AG04449 (cell line): Measurements from ENCODE around the gene ADAMTS13.
"Not testable (repeated sequence)": the region's sequence is repeated elsewhere in the genome, so short reads cannot be mapped to it uniquely, and the experiment has no call there.

Experiments
- CTCF ChIA-PET: fragments of 350-600 bp; formaldehyde crosslinking; extraction: SDS; loops from one replicate; lab custom pipeline; 2021; ENCODE audit warnings: antibody characterized with exemption; lab: Yijun Ruan, JAX
- POLR2A ChIA-PET: fragments of 400-600, 350-600 bp; formaldehyde crosslinking; extraction: SDS; loops from one replicate; lab custom pipeline; 2020; ENCODE audit warnings: antibody characterized with exemption, inconsistent platforms; lab: Yijun Ruan, JAX
- DNase-seq: peaks from one replicate; pipeline ENCODE4 v3.0.0-alpha.2; 2010; ENCODE audit warnings: low read depth, low spot score
- H3K4me3 ChIP-seq: 2 replicates; pipeline ENCODE4 v1.5.1; 2011; ENCODE audit warnings: low read depth, mild to moderate bottlenecking, control low read depth, low read length
- CTCF ChIP-seq: IDR thresholded peaks from one replicate; pipeline ENCODE4 v1.5.1; 2011; ENCODE audit warnings: mild to moderate bottlenecking, moderate library complexity, low read length, control low read depth, inconsistent platforms; ENCODE audit not compliant: insufficient read depth; ENCODE audit errors: missing control alignments

ADAMTS13 gene

GRCh38 chr9:133389562-133389961 is 32.6 kb upstream of the ADAMTS13 start:
- ChIA-PET CTCF (interaction anchor here (1.2 to 1.4 kb wide), 3 partner anchors 11 to 16 kb away, joined by 3 read pairs; no protein-coding TSS in a partner anchor), POLR2A (no interaction called here)
- H3K4me3 ChIP-seq = no peak overlapping the region
- no peak for DNase-seq
- TF ChIP-seq CTCF = no peak

- ChIA-PET POLR2A (no interaction called here), CTCF (no interaction called here)
- H3K4me3 ChIP-seq = no peak overlapping the region
- no peak for TF ChIP-seq CTCF
- DNase-seq = no peak
Measured at GRCh38 chr9:133390713-133391112, 31.5 kb upstream of the ADAMTS13 start.

- CTCF ChIA-PET, DNase-seq, POLR2A ChIA-PET, H3K4me3 ChIP-seq: not testable (repeated sequence)
Measured at GRCh38 chr9:133391449-133391848, 30.7 kb upstream of the ADAMTS13 start.

- DNase-seq, CTCF ChIA-PET, POLR2A ChIA-PET, H3K4me3 ChIP-seq: not testable (repeated sequence)
Measured at GRCh38 chr9:133392308-133392707, 29.9 kb upstream of the ADAMTS13 start.

GRCh38 chr9:133393399-133393798 is 28.8 kb upstream of the ADAMTS13 start:
- ChIA-PET POLR2A (no interaction called here), CTCF (no interaction called here)

GRCh38 chr9:133394687-133395271 is 27.4 kb upstream of the ADAMTS13 start:
- ChIA-PET POLR2A (no interaction called here), CTCF (interaction anchor here (1.2 to 1.7 kb wide), 3 partner anchors 8 to 13 kb away, joined by 3 to 5 read pairs (median 4); no protein-coding TSS in a partner anchor)
- no peak for DNase-seq
- no peak for TF ChIP-seq CTCF
- H3K4me3 ChIP-seq = no peak overlapping the region

More at GRCh38 chr9:133393399-133393798, 28.8 kb upstream of the ADAMTS13 start:
- H3K4me3 ChIP-seq = no peak overlapping the region
- no peak for DNase-seq
- no peak for TF ChIP-seq CTCF

- peak; percentile 50 for TF ChIP-seq CTCF
- H3K4me3 ChIP-seq = no peak overlapping the region
- ChIA-PET POLR2A (no interaction called here), CTCF (interaction anchor here (0.8 to 1.7 kb wide), 4 partner anchors 9 to 90 kb away, joined by 3 to 5 read pairs (median 4); no protein-coding TSS in a partner anchor)
- DNase-seq = no peak
Measured at GRCh38 chr9:133396952-133397351, 25.2 kb upstream of the ADAMTS13 start.
